ENCODE measurements around the gene ZDHHC20.

The ZDHHC20 gene

GRCh38 chr13:21445759-21446158, 13.3 kb downstream of the ZDHHC20 start:
- Histone ChIP-seq H3K36me3 (ENCODE audit: control insufficient read depth, low read length) (peaks cover 4% of the 10 kb centered on the region; the same call in 1 of the 2 replicates), H4K20me1 (ENCODE audit: control insufficient read depth, insufficient read depth, low read depth, low read length) (no peaks in the 10 kb centered on the region), H3K4me1 (ENCODE audit: control insufficient read depth, low read length) (peaks cover 4% of the 10 kb centered on the region; the same call in 1 of the 2 replicates), H3F3A (ENCODE audit: control insufficient read depth, insufficient read depth) (no peaks in the 10 kb centered on the region; the same call in 1 of the 2 replicates), H3K9me3 (ENCODE audit: control insufficient read depth, insufficient read depth, low read length) (no peaks in the 10 kb centered on the region), H3K4me3 (ENCODE audit: low read length) (no peak overlapping the region), H3K4me2 (ENCODE audit: low read length) (no peak overlapping the region), H3K27ac (ENCODE audit: low read depth, low read length) (no peak overlapping the region), H3K79me2 (ENCODE audit: control insufficient read depth, low read length) (peaks cover 73% of the 10 kb centered on the region), H3K27me3 (ENCODE audit: control insufficient read depth, low read length) (no peaks in the 10 kb centered on the region), H3K9me2 (replicated peaks; ENCODE audit: control insufficient read depth, low read length) (no peaks in the 10 kb centered on the region)
- TF ChIP-seq CTCF (IDR thresholded peaks at IDR 0.05; ENCODE audit: low read depth, low read length, poor library complexity, severe bottlenecking) = no peak
- TF ChIP-seq EZH2phosphoT487 (IDR thresholded peaks at IDR 0.05; ENCODE audit: borderline replicate concordance, low read length) = no peak

DNA sequence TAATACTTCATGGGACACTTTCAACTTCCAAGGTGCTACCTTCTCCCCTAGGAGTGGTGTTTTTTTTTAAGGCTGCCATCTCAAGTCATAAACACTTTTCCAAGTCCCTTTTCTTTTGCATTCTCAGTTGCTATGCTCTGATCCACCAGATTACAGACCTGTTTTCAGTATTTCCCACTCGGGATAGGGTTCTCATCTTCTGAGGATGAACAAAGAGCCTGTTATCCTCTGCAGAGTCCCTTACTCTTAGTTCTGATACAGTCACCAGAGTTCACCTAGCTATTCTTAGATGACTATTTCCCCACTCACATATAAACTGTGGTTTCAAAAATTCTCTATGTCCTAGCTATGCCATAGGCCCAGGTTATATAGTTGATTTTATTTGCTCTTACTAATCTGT, 15.9 kb downstream of the ZDHHC20 start:
- Histone ChIP-seq H3K4me2 (ENCODE audit: low read length) (no peak overlapping the region), H3K9me2 (replicated peaks; ENCODE audit: control insufficient read depth, low read length) (no peaks in the 10 kb centered on the region), H3K27me3 (ENCODE audit: control insufficient read depth, low read length) (no peaks in the 10 kb centered on the region), H3K4me3 (ENCODE audit: low read length) (no peak overlapping the region), H3K4me1 (ENCODE audit: control insufficient read depth, low read length) (peaks cover 4% of the 10 kb centered on the region; the same call in 1 of the 2 replicates), H4K20me1 (ENCODE audit: control insufficient read depth, insufficient read depth, low read depth, low read length) (no peaks in the 10 kb centered on the region), H3K79me2 (ENCODE audit: control insufficient read depth, low read length) (peaks cover 83% of the 10 kb centered on the region), H3K9me3 (ENCODE audit: control insufficient read depth, insufficient read depth, low read length) (peaks cover 2% of the 10 kb centered on the region; the same call in 1 of the 2 replicates), H3F3A (ENCODE audit: control insufficient read depth, insufficient read depth) (no peaks in the 10 kb centered on the region; the same call in 1 of the 2 replicates), H3K27ac (ENCODE audit: low read depth, low read length) (no peak overlapping the region), H3K36me3 (ENCODE audit: control insufficient read depth, low read length) (no peaks in the 10 kb centered on the region; the same call in 1 of the 2 replicates)
- TF ChIP-seq EZH2phosphoT487 (IDR thresholded peaks at IDR 0.05; ENCODE audit: borderline replicate concordance, low read length) = no peak
- TF ChIP-seq CTCF (IDR thresholded peaks at IDR 0.05; ENCODE audit: low read depth, low read length, poor library complexity, severe bottlenecking) = no peak

DNA sequence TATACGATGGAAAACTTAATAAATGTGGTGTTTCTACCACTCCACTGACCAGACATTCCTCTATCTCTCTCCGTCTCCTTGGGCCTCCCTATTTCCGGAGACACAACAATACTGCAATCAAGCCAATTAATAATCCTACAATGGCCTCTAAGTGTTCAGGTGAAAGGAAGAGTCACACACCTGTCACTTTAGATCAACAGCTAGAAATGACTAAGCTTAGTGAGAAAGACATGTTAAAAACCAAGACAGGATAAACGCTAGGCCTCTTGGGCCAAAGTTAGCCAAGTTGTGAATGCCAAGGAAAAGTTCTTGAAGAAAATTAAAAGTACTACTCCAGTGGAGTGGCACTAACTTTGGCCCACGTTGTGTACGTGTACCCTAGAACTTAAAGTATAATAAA, 22.5 kb downstream of the ZDHHC20 start:
- TF ChIP-seq CTCF (IDR thresholded peaks at IDR 0.05; ENCODE audit: low read depth, low read length, poor library complexity, severe bottlenecking) = no peak
- TF ChIP-seq EZH2phosphoT487 (IDR thresholded peaks at IDR 0.05; ENCODE audit: borderline replicate concordance, low read length) = no peak
- no peaks in the 10 kb centered on the region; the same call in 1 of the 2 replicates for H3F3A ChIP-seq (ENCODE audit: control insufficient read depth, insufficient read depth)
- H3K27ac ChIP-seq (ENCODE audit: low read depth, low read length) = no peak overlapping the region
- peaks cover 6% of the 10 kb centered on the region; the same call in 1 of the 2 replicates for H3K36me3 ChIP-seq (ENCODE audit: control insufficient read depth, low read length)
- H3K27me3 ChIP-seq (ENCODE audit: control insufficient read depth, low read length) = no peaks in the 10 kb centered on the region
- no peaks in the 10 kb centered on the region for H3K9me2 ChIP-seq (replicated peaks; ENCODE audit: control insufficient read depth, low read length)
- H4K20me1 ChIP-seq (ENCODE audit: control insufficient read depth, insufficient read depth, low read depth, low read length) = no peaks in the 10 kb centered on the region
- H3K4me2 ChIP-seq (ENCODE audit: low read length) = no peak overlapping the region
- H3K4me3 ChIP-seq (ENCODE audit: low read length) = no peak overlapping the region
- peaks cover 4% of the 10 kb centered on the region; the same call in 1 of the 2 replicates for H3K4me1 ChIP-seq (ENCODE audit: control insufficient read depth, low read length)
- peaks cover 3% of the 10 kb centered on the region; the same call in 1 of the 2 replicates for H3K9me3 ChIP-seq (ENCODE audit: control insufficient read depth, insufficient read depth, low read length)
- H3K79me2 ChIP-seq (ENCODE audit: control insufficient read depth, low read length) = peaks cover 84% of the 10 kb centered on the region

All from DOHH2 (cell line).